OCI-LY1 (cell line): Measurements from ENCODE around the gene FRMD3.

Experiments
- CTCF ChIP-seq: fragments of 200-600 bp; sonication (generic), shearing (Covaris generic); IDR thresholded peaks from 2 replicates; pipeline ENCODE4 v1.5.1; 2017; ENCODE audit warnings: mild to moderate bottlenecking, antibody characterized with exemption, low read length, moderate library complexity, mixed read lengths
- EZH2 ChIP-seq: fragments of 200-600 bp; sonication (generic), shearing (Covaris generic); IDR thresholded peaks from 2 replicates; pipeline ENCODE4 v1.8.0; 2017; ENCODE audit warnings: borderline replicate concordance, mixed run types, mild to moderate bottlenecking, antibody characterized with exemption, low read length, moderate library complexity, mixed read lengths

- no peak for TF ChIP-seq CTCF
- TF ChIP-seq EZH2, result no peak
Observed at GRCh38 chr9:83514767-83515166, 23.4 kb downstream of the FRMD3 start.
